Measurements from ENCODE around the gene JARID2.

GRCh38 chr6:15386110-15386755, 140.4 kb downstream of the JARID2 start:
- TF ChIP-seq ZSCAN16 (tag by site-specific recombination; IDR thresholded peaks at IDR 0.05) (no peak), ZBTB1 (tag by site-specific recombination; IDR thresholded peaks at IDR 0.05) (no peak), ATF2 (tag by site-specific recombination; IDR thresholded peaks at IDR 0.05; ENCODE audit: low read depth) (no peak), ZNF174 (tag by site-specific recombination; IDR thresholded peaks at IDR 0.05) (no peak), ZNF398 (tag by site-specific recombination; IDR thresholded peaks at IDR 0.05) (peak; percentile 92), GLI4 (tag by site-specific recombination; IDR thresholded peaks at IDR 0.05) (no peak), PRDM1 (tag by site-specific recombination; IDR thresholded peaks at IDR 0.05) (0 out of 2 replicates have a peak, but pooled peaks have one; percentile 6), ZNF561 (tag by site-specific recombination; IDR thresholded peaks at IDR 0.05; ENCODE audit: borderline replicate concordance) (no peak), ZNF670 (tag by site-specific recombination; IDR thresholded peaks at IDR 0.05; ENCODE audit: low read depth) (no peak), ZBTB21 (tag by site-specific recombination; IDR thresholded peaks at IDR 0.05) (no peak), SETDB1 (IDR thresholded peaks at IDR 0.05; ENCODE audit: insufficient read length, low read length) (no peak)
- TF ChIP-seq, protein P1, sequence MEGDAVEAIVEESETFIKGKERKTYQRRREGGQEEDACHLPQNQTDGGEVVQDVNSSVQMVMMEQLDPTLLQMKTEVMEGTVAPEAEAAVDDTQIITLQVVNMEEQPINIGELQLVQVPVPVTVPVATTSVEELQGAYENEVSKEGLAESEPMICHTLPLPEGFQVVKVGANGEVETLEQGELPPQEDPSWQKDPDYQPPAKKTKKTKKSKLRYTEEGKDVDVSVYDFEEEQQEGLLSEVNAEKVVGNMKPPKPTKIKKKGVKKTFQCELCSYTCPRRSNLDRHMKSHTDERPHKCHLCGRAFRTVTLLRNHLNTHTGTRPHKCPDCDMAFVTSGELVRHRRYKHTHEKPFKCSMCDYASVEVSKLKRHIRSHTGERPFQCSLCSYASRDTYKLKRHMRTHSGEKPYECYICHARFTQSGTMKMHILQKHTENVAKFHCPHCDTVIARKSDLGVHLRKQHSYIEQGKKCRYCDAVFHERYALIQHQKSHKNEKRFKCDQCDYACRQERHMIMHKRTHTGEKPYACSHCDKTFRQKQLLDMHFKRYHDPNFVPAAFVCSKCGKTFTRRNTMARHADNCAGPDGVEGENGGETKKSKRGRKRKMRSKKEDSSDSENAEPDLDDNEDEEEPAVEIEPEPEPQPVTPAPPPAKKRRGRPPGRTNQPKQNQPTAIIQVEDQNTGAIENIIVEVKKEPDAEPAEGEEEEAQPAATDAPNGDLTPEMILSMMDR (tag by site-specific recombination; IDR thresholded peaks at IDR 0.05), result no peak
- TF ChIP-seq, protein P2, sequence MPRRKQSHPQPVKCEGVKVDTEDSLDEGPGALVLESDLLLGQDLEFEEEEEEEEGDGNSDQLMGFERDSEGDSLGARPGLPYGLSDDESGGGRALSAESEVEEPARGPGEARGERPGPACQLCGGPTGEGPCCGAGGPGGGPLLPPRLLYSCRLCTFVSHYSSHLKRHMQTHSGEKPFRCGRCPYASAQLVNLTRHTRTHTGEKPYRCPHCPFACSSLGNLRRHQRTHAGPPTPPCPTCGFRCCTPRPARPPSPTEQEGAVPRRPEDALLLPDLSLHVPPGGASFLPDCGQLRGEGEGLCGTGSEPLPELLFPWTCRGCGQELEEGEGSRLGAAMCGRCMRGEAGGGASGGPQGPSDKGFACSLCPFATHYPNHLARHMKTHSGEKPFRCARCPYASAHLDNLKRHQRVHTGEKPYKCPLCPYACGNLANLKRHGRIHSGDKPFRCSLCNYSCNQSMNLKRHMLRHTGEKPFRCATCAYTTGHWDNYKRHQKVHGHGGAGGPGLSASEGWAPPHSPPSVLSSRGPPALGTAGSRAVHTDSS (tag by site-specific recombination; IDR thresholded peaks at IDR 0.05), result no peak
- TF ChIP-seq, protein P3, sequence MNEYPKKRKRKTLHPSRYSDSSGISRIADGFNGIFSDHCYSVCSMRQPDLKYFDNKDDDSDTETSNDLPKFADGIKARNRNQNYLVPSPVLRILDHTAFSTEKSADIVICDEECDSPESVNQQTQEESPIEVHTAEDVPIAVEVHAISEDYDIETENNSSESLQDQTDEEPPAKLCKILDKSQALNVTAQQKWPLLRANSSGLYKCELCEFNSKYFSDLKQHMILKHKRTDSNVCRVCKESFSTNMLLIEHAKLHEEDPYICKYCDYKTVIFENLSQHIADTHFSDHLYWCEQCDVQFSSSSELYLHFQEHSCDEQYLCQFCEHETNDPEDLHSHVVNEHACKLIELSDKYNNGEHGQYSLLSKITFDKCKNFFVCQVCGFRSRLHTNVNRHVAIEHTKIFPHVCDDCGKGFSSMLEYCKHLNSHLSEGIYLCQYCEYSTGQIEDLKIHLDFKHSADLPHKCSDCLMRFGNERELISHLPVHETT (tag by site-specific recombination; IDR thresholded peaks at IDR 0.05), result no peak
